Karpas-422 (cell line): ENCODE measurements around the gene MED13. TPM values are rescaled to one million over a fixed set of nuclear protein-coding genes. Genes with fewer than 3 reads are reported as not detected.

ENCODE experiments used
- DNase-seq: peaks from one replicate; pipeline ENCODE4 v3.0.0-alpha.2; 2015
- H2AFZ ChIP-seq: fragments of 200-600 bp; sonication (generic); 2 replicates; pipeline ENCODE4 v1.6.1; 2014; ENCODE audit warnings: antibody characterized with exemption, low read length, mixed read lengths
- H3K27ac ChIP-seq: fragments of 200-600 bp; sonication (generic); 2 replicates; pipeline ENCODE4 v1.5.1; 2014; ENCODE audit warnings: mild to moderate bottlenecking, low read length, moderate library complexity
- H3K27me3 ChIP-seq: fragments of 200-600 bp; sonication (generic); 2 replicates; pipeline ENCODE4 v1.6.1; 2014; ENCODE audit warnings: low read length, mixed read lengths
- H3K36me3 ChIP-seq: fragments of 200-600 bp; sonication (generic); 2 replicates; pipeline ENCODE4 v1.6.1; 2014; ENCODE audit warnings: low read length, mixed read lengths; ENCODE audit not compliant: insufficient read depth
- H3K4me1 ChIP-seq: fragments of 200-600 bp; sonication (generic); 2 replicates; pipeline ENCODE4 v1.6.1; 2014; ENCODE audit warnings: mild to moderate bottlenecking, low read length, mixed read lengths
- H3K4me2 ChIP-seq: fragments of 200-600 bp; sonication (generic); 2 replicates; pipeline ENCODE4 v1.6.1; 2014; ENCODE audit warnings: low read length, low read depth, mild to moderate bottlenecking; ENCODE audit not compliant: poor library complexity, severe bottlenecking
- H3K4me3 ChIP-seq: fragments of 200-600 bp; sonication (generic); 2 replicates; pipeline ENCODE4 v1.5.1; 2014; ENCODE audit warnings: mild to moderate bottlenecking, antibody characterized with exemption, low read length, mixed read lengths
- H3K79me2 ChIP-seq: fragments of 200-600 bp; sonication (generic); 2 replicates; pipeline ENCODE4 v1.6.1; 2014; ENCODE audit warnings: mild to moderate bottlenecking, low read length, mixed read lengths
- H3K9ac ChIP-seq: fragments of 200-600 bp; sonication (generic); 2 replicates; pipeline ENCODE4 v1.6.0; 2014; ENCODE audit warnings: low read length
- H3K9me2 ChIP-seq: fragments of 200-600 bp; sonication (generic), shearing (Covaris generic); replicated peaks from 2 replicates; pipeline ENCODE4 v1.6.0; 2014; ENCODE audit warnings: mild to moderate bottlenecking, low read length, moderate library complexity; ENCODE audit not compliant: insufficient read depth
- H3K9me3 ChIP-seq: fragments of 300-700, 200-600 bp; sonication (generic); 2 replicates; pipeline ENCODE4 v1.6.1; 2014; ENCODE audit warnings: low read length, mixed read lengths
- H4K20me1 ChIP-seq: fragments of 200-600 bp; sonication (generic); 2 replicates; pipeline ENCODE4 v1.6.1; 2014; ENCODE audit warnings: mild to moderate bottlenecking, antibody characterized with exemption, low read length, low read depth; ENCODE audit not compliant: insufficient read depth
- total RNA-seq: library from RNA; depleted of rRNA; stranded (reverse); fragments of >200 nt; shearing (Covaris generic); gene quantifications from 2 replicates; pipeline ENCODE4 v1.2.3, GENCODE V29; 2014; ENCODE audit warnings: low replicate concordance

Gene MED13
- total RNA-seq, 1 experiment from 2014 or later: 90.3 TPM

GRCh38 chr17:62092784-62093183 lies 27.7 kb upstream of the MED13 start:
- Histone ChIP-seq H3K9me2 (no peaks in the 10 kb centered on the region), H3K36me3 (no peaks in the 10 kb centered on the region), H3K4me3 (no peak overlapping the region), H3K4me2 (no peak overlapping the region), H3K27ac (no peak overlapping the region), H4K20me1 (no peaks in the 10 kb centered on the region), H3K27me3 (no peaks in the 10 kb centered on the region), H3K9me3 (no peaks in the 10 kb centered on the region), H3K9ac (no peak overlapping the region), H2AFZ (no peak overlapping the region), H3K79me2 (no peaks in the 10 kb centered on the region), H3K4me1 (peaks cover 6% of the 10 kb centered on the region; the same call in 1 of the 2 replicates)
- DNase-seq: no peak

- Histone ChIP-seq H3K36me3 (no peaks in the 10 kb centered on the region), H3K9ac (no peak overlapping the region), H4K20me1 (no peaks in the 10 kb centered on the region), H3K79me2 (no peaks in the 10 kb centered on the region), H3K27me3 (no peaks in the 10 kb centered on the region), H3K9me2 (no peaks in the 10 kb centered on the region), H2AFZ (no peak overlapping the region), H3K4me1 (peaks cover 6% of the 10 kb centered on the region; the same call in 1 of the 2 replicates), H3K27ac (no peak overlapping the region), H3K4me3 (no peak overlapping the region), H3K9me3 (no peaks in the 10 kb centered on the region), H3K4me2 (no peak overlapping the region)
- no peak for DNase-seq
These were observed 26.7 kb upstream of the MED13 start for GRCh38 chr17:62091804-62092203.

GRCh38 chr17:62090868-62091267 lies 25.8 kb upstream of the MED13 start:
- Histone ChIP-seq H3K9me2 (no peaks in the 10 kb centered on the region), H4K20me1 (no peaks in the 10 kb centered on the region), H3K4me3 (no peak overlapping the region), H3K27ac (no peak overlapping the region), H3K4me2 (no peak overlapping the region), H2AFZ (no peak overlapping the region), H3K27me3 (no peaks in the 10 kb centered on the region), H3K9me3 (no peaks in the 10 kb centered on the region), H3K79me2 (no peaks in the 10 kb centered on the region), H3K9ac (no peak overlapping the region), H3K4me1 (peaks cover 6% of the 10 kb centered on the region; the same call in 1 of the 2 replicates), H3K36me3 (no peaks in the 10 kb centered on the region)
- no peak for DNase-seq

- Histone ChIP-seq H3K9me3 (no peaks in the 10 kb centered on the region), H3K4me1 (peaks cover 6% of the 10 kb centered on the region; the same call in 1 of the 2 replicates), H3K4me3 (no peak overlapping the region), H4K20me1 (no peaks in the 10 kb centered on the region), H3K36me3 (no peaks in the 10 kb centered on the region), H3K27me3 (no peaks in the 10 kb centered on the region), H3K4me2 (no peak overlapping the region), H3K9me2 (no peaks in the 10 kb centered on the region), H3K79me2 (no peaks in the 10 kb centered on the region), H2AFZ (no peak overlapping the region), H3K27ac (no peak overlapping the region), H3K9ac (no peak overlapping the region)
- no peak for DNase-seq
These were observed 25.1 kb upstream of the MED13 start for GRCh38 chr17:62090021-62090824.

GRCh38 chr17:62089334-62089733 lies 24.3 kb upstream of the MED13 start:
- Histone ChIP-seq H3K9ac (no peak overlapping the region), H3K9me3 (no peaks in the 10 kb centered on the region), H3K27me3 (no peaks in the 10 kb centered on the region), H3K36me3 (no peaks in the 10 kb centered on the region), H3K4me1 (peaks cover 6% of the 10 kb centered on the region; the same call in 1 of the 2 replicates), H3K9me2 (no peaks in the 10 kb centered on the region), H4K20me1 (no peaks in the 10 kb centered on the region), H3K4me3 (no peak overlapping the region), H3K4me2 (no peak overlapping the region), H3K27ac (no peak overlapping the region), H2AFZ (no peak overlapping the region), H3K79me2 (no peaks in the 10 kb centered on the region)
- no peak for DNase-seq

- Histone ChIP-seq H3K9ac (no peak overlapping the region), H3K79me2 (no peaks in the 10 kb centered on the region), H3K27me3 (no peaks in the 10 kb centered on the region), H3K36me3 (no peaks in the 10 kb centered on the region), H3K9me3 (no peaks in the 10 kb centered on the region), H3K4me2 (no peak overlapping the region), H2AFZ (no peak overlapping the region), H4K20me1 (no peaks in the 10 kb centered on the region), H3K4me3 (no peak overlapping the region), H3K9me2 (no peaks in the 10 kb centered on the region), H3K27ac (no peak overlapping the region), H3K4me1 (no peaks in the 10 kb centered on the region)
- no peak for DNase-seq
These were observed 21.7 kb upstream of the MED13 start for GRCh38 chr17:62086737-62087136.

- no peak overlapping the region for H3K27ac ChIP-seq
- no peaks in the 10 kb centered on the region for H3K9me2 ChIP-seq
- H3K4me3 ChIP-seq: no peak overlapping the region
- H3K9me3 ChIP-seq: no peaks in the 10 kb centered on the region
- H3K9ac ChIP-seq: no peak overlapping the region
- no peaks in the 10 kb centered on the region for H3K4me1 ChIP-seq
- H3K4me2 ChIP-seq: no peak overlapping the region
- no peaks in the 10 kb centered on the region for H3K79me2 ChIP-seq
- no peaks in the 10 kb centered on the region for H3K27me3 ChIP-seq
- no peaks in the 10 kb centered on the region for H4K20me1 ChIP-seq
- H2AFZ ChIP-seq: no peak overlapping the region
- DNase-seq: no peak
- H3K36me3 ChIP-seq: no peaks in the 10 kb centered on the region
These were observed 20.7 kb upstream of the MED13 start for GRCh38 chr17:62085511-62086408.

GRCh38 chr17:62084585-62084984 lies 19.5 kb upstream of the MED13 start:
- no peaks in the 10 kb centered on the region for H3K36me3 ChIP-seq
- no peak for DNase-seq
- H3K9ac ChIP-seq: no peak overlapping the region
- no peak overlapping the region for H3K4me2 ChIP-seq
- no peak overlapping the region for H3K27ac ChIP-seq
- H3K27me3 ChIP-seq: no peaks in the 10 kb centered on the region
- H3K9me2 ChIP-seq: no peaks in the 10 kb centered on the region
- H2AFZ ChIP-seq: no peak overlapping the region
- no peak overlapping the region for H3K4me3 ChIP-seq
- no peaks in the 10 kb centered on the region for H3K9me3 ChIP-seq
- no peaks in the 10 kb centered on the region for H3K79me2 ChIP-seq
- no peaks in the 10 kb centered on the region for H3K4me1 ChIP-seq
- H4K20me1 ChIP-seq: no peaks in the 10 kb centered on the region
